Neural progenitor cell (in vitro differentiated cells): ENCODE data around the gene CYFIP2.

ENCODE experiments used
- CTCF ChIP-seq: fragments of 200-600 bp; sonication (generic); IDR thresholded peaks from 2 replicates; pipeline ENCODE4 v1.5.1; 2017; ENCODE audit warnings: antibody characterized with exemption, mild to moderate bottlenecking
- EZH2 ChIP-seq: fragments of 200-600 bp; sonication (generic); IDR thresholded peaks from 2 replicates; pipeline ENCODE4 v1.6.1; 2017; ENCODE audit warnings: antibody characterized with exemption, mild to moderate bottlenecking, moderate library complexity
- EZH2phosphoT487 ChIP-seq: fragments of 200-600 bp; sonication (generic); IDR thresholded peaks from 2 replicates; pipeline ENCODE4 v1.6.1; 2017; ENCODE audit warnings: antibody characterized with exemption

GRCh38 chr5:157306692-157307471 lies 41.0 kb downstream of the CYFIP2 start:
- TF ChIP-seq EZH2phosphoT487 (no peak), CTCF (no peak), EZH2 (no peak)
